GM21529 (cell line): ENCODE results near the gene TMEM131L.

ENCODE experiments used
- ATAC-seq: cut with Tn5 transposase; IDR thresholded peaks from one replicate; pipeline ENCODE4 v1.9.1; 2021; ENCODE audit not compliant: unreplicated experiment

The TMEM131L gene

GRCh38 chr4:153518637-153519389 is 52.7 kb downstream of the TMEM131L start:
- ATAC-seq, result no peak

DNA sequence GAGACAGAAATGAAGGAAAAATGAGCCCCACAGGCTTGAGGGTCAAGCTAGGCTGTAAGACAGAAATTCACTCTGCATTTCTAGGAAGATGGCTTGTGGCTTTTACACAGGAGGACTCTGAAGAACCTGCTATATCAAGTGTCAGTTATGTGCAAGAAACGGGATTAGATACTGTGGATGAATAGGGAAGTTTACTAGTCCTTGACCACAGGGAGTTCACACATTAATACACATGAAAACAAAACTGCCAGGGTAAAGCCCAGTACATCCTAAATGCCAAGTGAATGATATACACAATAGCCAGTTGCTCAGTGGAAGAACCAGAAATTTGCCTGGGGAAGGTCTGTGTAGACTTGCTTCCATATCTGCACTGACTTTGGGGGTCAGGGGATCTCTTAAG is 53.5 kb downstream of the TMEM131L start:
- ATAC-seq, result no peak

DNA sequence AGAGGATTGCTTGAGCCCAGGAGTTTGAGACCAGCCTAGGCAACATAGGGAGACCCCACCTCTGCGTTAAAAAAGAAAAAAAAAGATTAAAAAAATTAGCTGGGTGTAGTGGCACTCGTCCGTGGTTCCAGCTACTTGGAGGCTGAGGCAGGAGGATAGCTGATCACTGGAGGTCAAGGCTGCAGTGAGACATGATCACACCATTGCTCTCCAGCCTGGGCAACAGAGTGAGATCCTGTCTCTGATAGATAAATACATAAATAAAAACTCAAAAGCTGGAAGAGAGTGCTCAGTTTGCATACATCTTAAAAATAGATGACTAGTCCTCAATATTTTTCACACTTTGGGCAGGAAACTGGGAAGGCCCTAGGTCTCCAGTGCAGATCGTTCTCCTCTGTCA is 54.1 kb downstream of the TMEM131L start:
- no peak for ATAC-seq

DNA sequence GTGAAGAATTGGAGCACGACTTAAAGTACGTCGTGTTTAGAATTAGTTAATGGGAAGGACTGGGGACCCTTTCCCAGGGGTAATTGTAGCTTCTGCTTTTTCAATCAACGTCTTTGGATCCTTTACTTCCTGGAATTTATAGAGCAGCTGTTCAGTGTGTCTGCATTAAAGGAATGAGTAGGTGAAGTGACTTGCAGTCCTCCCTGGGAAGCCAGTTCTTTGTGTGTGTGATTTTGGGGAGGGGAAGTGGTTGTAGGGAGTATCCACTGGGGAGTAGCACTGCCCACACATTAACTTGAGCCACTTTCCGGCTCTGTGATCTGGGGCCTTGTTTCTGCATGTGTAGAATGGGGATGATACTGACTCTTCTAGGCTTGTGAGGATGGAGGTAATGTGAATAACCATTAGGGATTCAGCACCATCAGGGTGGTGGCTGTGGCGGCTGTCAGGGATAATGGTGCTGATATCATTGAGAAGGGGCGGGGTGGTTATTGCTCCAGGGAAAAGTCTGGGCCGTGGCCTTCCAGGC is 54.7 kb downstream of the TMEM131L start:
- peak; percentile 29 for ATAC-seq

- ATAC-seq, result peak; percentile 26
Observed at GRCh38 chr4:153521478-153521877, 55.3 kb downstream of the TMEM131L start.

DNA sequence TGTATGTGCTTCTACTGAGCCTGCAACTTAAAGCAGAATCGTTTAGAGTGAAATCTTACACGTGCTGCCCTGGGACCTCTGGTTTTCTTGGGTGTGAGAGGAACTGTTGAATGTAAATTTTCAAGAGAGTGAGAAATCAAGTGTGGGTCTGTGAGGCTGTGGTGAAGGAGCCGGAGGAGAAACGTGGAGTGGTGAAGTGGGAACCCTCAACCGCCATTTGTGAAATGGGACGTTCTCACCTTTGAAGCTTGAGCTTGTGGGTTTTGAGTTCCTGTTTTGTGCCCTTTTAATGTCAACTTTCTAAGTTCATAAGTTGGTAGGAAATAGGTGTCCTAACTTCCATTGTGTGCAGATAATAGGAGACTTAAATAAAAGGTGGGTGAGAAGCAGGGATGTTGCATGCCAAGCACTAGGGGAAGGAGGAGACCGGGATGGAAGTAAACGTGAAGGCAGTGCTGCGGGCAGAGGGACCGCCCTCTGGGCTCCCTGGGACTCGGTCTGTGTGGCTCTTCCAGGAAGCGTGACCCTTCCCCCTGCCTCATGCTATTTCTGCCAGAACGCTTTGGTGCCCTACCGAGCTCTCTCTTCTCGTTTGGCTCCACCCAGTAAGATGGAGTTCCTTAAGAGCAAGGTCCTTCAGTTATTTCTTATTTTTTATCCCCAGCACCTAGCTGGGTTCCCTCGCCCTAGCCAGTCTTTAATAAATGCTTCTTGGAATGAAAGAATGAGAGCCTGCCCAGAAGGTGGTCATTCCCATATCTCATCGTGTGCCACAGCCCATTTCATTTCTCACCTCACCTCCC is 56.0 kb downstream of the TMEM131L start:
- ATAC-seq, result peak; percentile 29

- ATAC-seq, result peak; percentile 44
Observed at GRCh38 chr4:153522802-153523094, 56.6 kb downstream of the TMEM131L start.

DNA sequence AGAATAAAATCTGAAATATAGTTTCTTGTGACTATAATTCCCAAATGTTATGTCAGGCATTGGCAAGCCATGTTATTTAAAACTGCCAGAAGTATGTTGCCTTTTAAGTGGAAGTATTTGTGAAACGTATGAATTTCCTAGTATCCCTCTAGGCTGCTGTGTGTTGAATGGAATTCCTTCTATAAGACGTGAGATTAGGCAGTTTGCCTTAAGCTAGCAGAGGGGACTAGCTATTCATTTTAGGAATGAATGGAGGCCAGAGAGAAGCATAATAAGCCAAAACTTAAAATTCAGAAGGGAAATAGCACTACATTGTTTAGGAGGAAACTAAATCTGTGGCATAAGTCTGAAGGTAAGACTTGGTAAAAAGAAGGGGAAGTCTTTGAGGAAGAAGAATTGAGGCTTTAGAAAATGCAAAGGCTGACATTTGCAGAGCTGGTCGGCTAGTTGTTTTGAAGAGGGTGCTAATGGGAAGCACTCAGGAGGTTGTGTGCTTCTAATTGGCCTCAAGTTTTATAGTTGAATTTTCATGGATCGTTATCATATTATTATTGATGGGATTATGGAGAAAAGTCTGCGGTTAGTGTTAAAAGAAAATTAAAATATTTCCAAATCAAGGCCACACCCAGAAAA is 57.1 kb downstream of the TMEM131L start:
- ATAC-seq, result no peak

DNA sequence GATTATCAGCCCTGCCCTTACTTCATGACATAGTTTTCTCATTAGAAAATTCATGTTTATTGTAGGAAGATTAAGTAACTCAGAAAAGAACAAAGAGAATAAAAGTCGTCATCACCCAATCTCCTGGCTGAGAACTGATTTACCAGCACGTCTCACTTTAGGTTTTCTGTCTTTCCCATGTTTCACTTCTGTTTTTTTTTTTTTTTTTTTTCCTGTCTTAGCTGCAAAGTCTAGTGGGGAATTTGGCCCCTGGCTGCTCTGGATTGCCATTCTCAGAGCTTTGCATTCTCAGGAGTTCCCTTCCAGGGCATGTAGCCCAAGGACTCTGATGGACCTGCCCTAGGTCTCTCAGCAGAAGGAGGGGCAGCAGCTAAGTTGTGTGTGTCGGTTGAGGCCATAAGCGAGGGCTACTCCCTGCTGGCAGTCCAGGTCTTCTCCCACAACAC is 57.8 kb downstream of the TMEM131L start:
- no peak for ATAC-seq

DNA sequence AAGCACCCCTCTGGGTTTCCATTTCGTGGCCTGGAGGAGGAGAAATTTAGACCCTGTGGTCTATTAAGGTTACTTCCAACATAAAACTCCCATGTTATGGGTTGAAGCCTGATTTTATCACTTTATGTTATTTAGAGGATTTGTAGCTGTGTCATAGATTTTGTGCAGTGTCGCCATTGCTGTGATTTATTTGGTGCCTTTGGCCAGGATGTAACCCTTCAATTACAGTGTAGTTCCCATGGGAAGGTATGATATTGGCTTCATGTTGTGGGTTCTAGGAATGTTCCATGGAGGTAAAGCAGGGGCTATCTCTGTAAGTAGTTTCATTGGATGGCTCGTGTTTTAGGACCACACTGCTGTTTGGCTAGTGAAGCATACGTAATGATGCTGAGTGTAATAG is 58.5 kb downstream of the TMEM131L start:
- no peak for ATAC-seq

GRCh38 chr4:153527690-153528089 is 61.5 kb downstream of the TMEM131L start:
- ATAC-seq, result no peak

GRCh38 chr4:153528705-153529485 is 62.7 kb downstream of the TMEM131L start:
- ATAC-seq, result peak; percentile 57

GRCh38 chr4:153529646-153530045 is 63.5 kb downstream of the TMEM131L start:
- no peak for ATAC-seq

GRCh38 chr4:153530284-153530999 is 64.3 kb downstream of the TMEM131L start:
- no peak for ATAC-seq

DNA sequence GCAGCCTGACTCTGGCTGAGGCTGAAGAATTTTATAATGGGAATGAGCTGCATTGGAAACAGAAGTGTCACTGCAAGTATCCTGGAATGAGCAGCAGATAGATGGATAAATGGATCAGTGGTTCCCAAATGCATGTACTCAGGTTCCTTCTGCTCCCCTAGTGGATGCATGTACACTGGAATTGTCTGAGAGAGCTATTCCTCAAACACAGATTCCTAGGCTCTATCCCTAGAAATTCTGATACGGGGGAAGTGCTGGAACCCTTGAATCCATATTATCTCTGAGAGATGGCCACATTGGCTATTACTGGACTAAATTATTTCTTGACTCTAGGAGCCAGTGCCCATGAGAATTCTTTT is 64.8 kb downstream of the TMEM131L start:
- no peak for ATAC-seq

- no peak for ATAC-seq
Observed at GRCh38 chr4:153531976-153532626, 65.9 kb downstream of the TMEM131L start.

DNA sequence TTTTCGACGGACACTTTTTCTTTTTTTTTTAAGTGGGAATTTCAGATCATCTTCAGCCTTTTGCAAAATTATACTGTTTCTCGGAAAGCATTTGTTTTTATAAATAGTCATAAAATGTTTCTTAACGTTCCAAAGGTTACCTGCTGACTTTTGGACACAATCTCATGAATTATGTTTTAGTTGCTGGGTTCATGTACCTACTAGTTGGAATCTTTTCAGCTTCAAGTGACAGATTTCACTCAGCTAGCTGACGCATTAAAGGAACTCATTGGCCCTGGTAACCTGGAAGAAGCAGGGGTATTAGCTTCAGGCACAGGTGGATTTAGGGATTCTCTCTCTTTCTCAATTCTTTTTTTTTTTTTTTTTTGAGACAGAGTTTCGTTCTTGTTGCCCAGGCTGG is 66.5 kb downstream of the TMEM131L start:
- no peak for ATAC-seq

- no peak for ATAC-seq
Observed at GRCh38 chr4:153533387-153533786, 67.2 kb downstream of the TMEM131L start.

GRCh38 chr4:153534792-153535629 is 68.9 kb downstream of the TMEM131L start:
- no peak for ATAC-seq
